Hepatocyte (in vitro differentiated cells): ENCODE results near the gene BICD1. TPM values are rescaled to one million over a fixed set of nuclear protein-coding genes. Genes with fewer than 3 reads are reported as not detected.

ENCODE experiments used
- DNase-seq: peaks from one replicate; pipeline ENCODE4 v3.0.0-alpha.2; 2016; ENCODE audit warnings: low spot score
- H2AFZ ChIP-seq: fragments of 200-600 bp; sonication (generic); 2 replicates; pipeline ENCODE4 v1.6.0; 2016; ENCODE audit warnings: antibody characterized with exemption, mild to moderate bottlenecking
- H3K27ac ChIP-seq: fragments of 200-600 bp; sonication (generic); 2 replicates; pipeline ENCODE4 v1.5.1; 2016; ENCODE audit warnings: mild to moderate bottlenecking
- H3K27me3 ChIP-seq: fragments of 200-600 bp; sonication (generic); 2 replicates; pipeline ENCODE4 v1.6.1; 2016
- H3K36me3 ChIP-seq: fragments of 200-600 bp; sonication (generic); replicated peaks from 2 replicates; pipeline ENCODE4 v1.5.1; 2016; ENCODE audit warnings: low read depth; ENCODE audit not compliant: insufficient read depth
- H3K4me1 ChIP-seq: fragments of 200-600 bp; sonication (generic); 2 replicates; pipeline ENCODE4 v1.5.1; 2016; ENCODE audit warnings: mild to moderate bottlenecking, moderate library complexity; ENCODE audit not compliant: insufficient read depth
- H3K4me2 ChIP-seq: fragments of 200-600 bp; sonication (generic); 2 replicates; pipeline ENCODE4 v1.6.0; 2016
- H3K4me3 ChIP-seq: fragments of 200-600 bp; sonication (generic); 2 replicates; pipeline ENCODE4 v1.5.1; 2016; ENCODE audit warnings: mild to moderate bottlenecking
- H3K79me2 ChIP-seq: fragments of 200-600 bp; sonication (generic); 2 replicates; pipeline ENCODE4 v1.6.0; 2017; ENCODE audit warnings: mild to moderate bottlenecking
- H3K9me2 ChIP-seq: fragments of 200-600 bp; sonication (generic); replicated peaks from 2 replicates; pipeline ENCODE4 v1.6.0; 2017; ENCODE audit warnings: mild to moderate bottlenecking; ENCODE audit not compliant: insufficient read depth
- H3K9me3 ChIP-seq: fragments of 200-600 bp; sonication (generic); 2 replicates; pipeline ENCODE4 v1.5.1; 2016; ENCODE audit warnings: low read depth, mild to moderate bottlenecking
- H4K20me1 ChIP-seq: fragments of 200-600 bp; sonication (generic); 2 replicates; pipeline ENCODE4 v1.6.0; 2016; ENCODE audit warnings: mild to moderate bottlenecking; ENCODE audit not compliant: insufficient read depth, poor library complexity, severe bottlenecking
- CTCF ChIP-seq: fragments of 200-600 bp; sonication (generic); IDR thresholded peaks from 2 replicates; pipeline ENCODE4 v1.5.1; 2016; ENCODE audit warnings: antibody characterized with exemption, mild to moderate bottlenecking; ENCODE audit not compliant: poor library complexity
- EZH2 ChIP-seq: fragments of 200-600 bp; sonication (generic); IDR thresholded peaks from 2 replicates; pipeline ENCODE4 v1.6.1; 2016; ENCODE audit warnings: antibody characterized with exemption, mild to moderate bottlenecking, borderline replicate concordance
- EZH2phosphoT487 ChIP-seq: fragments of 200-600 bp; sonication (generic); IDR thresholded peaks from one replicate; pipeline ENCODE4 v1.6.1; 2018; ENCODE audit warnings: antibody characterized with exemption, mild to moderate bottlenecking, low read depth, moderate library complexity; ENCODE audit not compliant: unreplicated experiment, severe bottlenecking
- WGBS: methylation state at CpG from one replicate; pipeline ENCODE4 v1.1.6; 2016; ENCODE audit warnings: low lambda C conversion rate; ENCODE audit errors: missing lambda C conversion rate; 5-methylcytosine and 5-hydroxymethylcytosine counted together
- polyA plus RNA-seq: library from polyadenylated mRNA; unstranded; fragments of >200 nt; fragmentation: Nextera tagmentation; extraction: Ambion mirVana; gene quantifications from 2 replicates; pipeline ENCODE4 v1.2.1, GENCODE V29; 2016
- total RNA-seq: library from RNA; depleted of rRNA; stranded (reverse); fragments of >200 nt; gene quantifications from 2 replicates; pipeline ENCODE4 v1.2.3, GENCODE V29; 2014

Gene BICD1
- total and polyA plus RNA-seq, 2 experiments from 2014 or later, result 19.7 to 23.6 TPM

GRCh38 chr12:32080435-32080834, 26.2 kb upstream of the BICD1 start:
- Histone ChIP-seq H3K9me3 (no peaks in the 10 kb centered on the region), H3K4me2 (no peak overlapping the region), H3K9me2 (no peaks in the 10 kb centered on the region), H3K4me3 (no peak overlapping the region), H4K20me1 (no peaks in the 10 kb centered on the region), H3K4me1 (no peaks in the 10 kb centered on the region), H3K79me2 (no peaks in the 10 kb centered on the region), H3K27ac (no peak overlapping the region), H2AFZ (no peak overlapping the region), H3K36me3 (no peaks in the 10 kb centered on the region), H3K27me3 (no peaks in the 10 kb centered on the region)
- 57% methylated on average over 3 of the region's 3 CpGs for WGBS
- no peak for TF ChIP-seq EZH2phosphoT487
- TF ChIP-seq EZH2, result no peak
- no peak for TF ChIP-seq CTCF
- no peak for DNase-seq

GRCh38 chr12:32083489-32083888, 23.2 kb upstream of the BICD1 start:
- TF ChIP-seq EZH2phosphoT487 (no peak), EZH2 (no peak), CTCF (no peak)
- Histone ChIP-seq H3K9me2 (no peaks in the 10 kb centered on the region), H3K4me3 (no peak overlapping the region), H3K27me3 (no peaks in the 10 kb centered on the region), H3K4me2 (no peak overlapping the region), H3K36me3 (no peaks in the 10 kb centered on the region), H3K4me1 (no peaks in the 10 kb centered on the region), H3K79me2 (no peaks in the 10 kb centered on the region), H3K27ac (no peak overlapping the region), H2AFZ (no peak overlapping the region), H3K9me3 (no peaks in the 10 kb centered on the region), H4K20me1 (no peaks in the 10 kb centered on the region)
- WGBS, result 97% methylated on average over 5 of the region's 5 CpGs
- DNase-seq, result no peak

GRCh38 chr12:32084017-32084688, 22.5 kb upstream of the BICD1 start:
- Histone ChIP-seq H4K20me1 (no peaks in the 10 kb centered on the region), H3K4me2 (no peak overlapping the region), H3K9me3 (no peaks in the 10 kb centered on the region), H3K79me2 (no peaks in the 10 kb centered on the region), H3K27me3 (no peaks in the 10 kb centered on the region), H3K9me2 (no peaks in the 10 kb centered on the region), H3K4me3 (no peak overlapping the region), H3K27ac (no peak overlapping the region), H3K36me3 (no peaks in the 10 kb centered on the region), H3K4me1 (no peaks in the 10 kb centered on the region), H2AFZ (no peak overlapping the region)
- WGBS, result 75% methylated on average over 9 of the region's 9 CpGs
- DNase-seq, result no peak
- no peak for TF ChIP-seq EZH2
- TF ChIP-seq EZH2phosphoT487, result no peak
- TF ChIP-seq CTCF, result no peak
